SK-N-SH treated with all-trans-retinoic acid at 6 μM for 48 hours (cell line): ENCODE data around the gene SMYD2.

ENCODE experiments used
- ATAC-seq: fragments of 200-7000 bp; cut with Tn5 transposase; 3 replicates; pipeline ENCODE4 v1.9.1; 2020; ENCODE audit warnings: mild to moderate bottlenecking, moderate library complexity
- ARNTL ChIP-seq: fragments of 450-650 bp; formaldehyde crosslinking; IDR thresholded peaks from 2 replicates; pipeline ENCODE4 v1.5.0; 2020; ENCODE audit warnings: low read depth, mild to moderate bottlenecking, moderate library complexity, borderline replicate concordance
- CREB5 ChIP-seq: fragments of 250-450 bp; sonication (Bioruptor Pico); IDR thresholded peaks from 2 replicates; pipeline ENCODE4 v1.5.1; 2020; ENCODE audit warnings: low read depth, mild to moderate bottlenecking, moderate library complexity
- CSDC2 ChIP-seq: fragments of 250-450 bp; sonication (Bioruptor Pico); IDR thresholded peaks from 2 replicates; pipeline ENCODE4 v1.5.0; 2020; ENCODE audit warnings: mild to moderate bottlenecking, moderate library complexity
- ESRRG ChIP-seq: fragments of 250-450 bp; sonication (Bioruptor Pico); IDR thresholded peaks from 2 replicates; pipeline ENCODE4 v1.6.1; 2021; ENCODE audit warnings: mild to moderate bottlenecking
- GLIS3 ChIP-seq: fragments of 250-450 bp; sonication (Bioruptor Pico); IDR thresholded peaks from 2 replicates; pipeline ENCODE4 v1.5.0; 2020; ENCODE audit warnings: mild to moderate bottlenecking, moderate library complexity
- ISL1 ChIP-seq: fragments of 250-450 bp; sonication (Bioruptor Pico); IDR thresholded peaks from 2 replicates; pipeline ENCODE4 v2.1.2; 2022; ENCODE audit warnings: mild to moderate bottlenecking, moderate library complexity
- OSR1 ChIP-seq: fragments of 250-450 bp; sonication (Bioruptor Pico); IDR thresholded peaks from 2 replicates; pipeline ENCODE4 v1.8.0; 2022; ENCODE audit warnings: moderate library complexity, mild to moderate bottlenecking, inconsistent platforms
- RARB ChIP-seq: fragments of 250-450 bp; sonication (Bioruptor Pico); IDR thresholded peaks from 2 replicates; pipeline ENCODE4 v1.8.0; 2021; ENCODE audit warnings: mild to moderate bottlenecking, moderate library complexity
- SNAI2 ChIP-seq: fragments of 250-450 bp; sonication (Bioruptor Pico); IDR thresholded peaks from 2 replicates; pipeline ENCODE4 v1.5.0; 2020; ENCODE audit warnings: mild to moderate bottlenecking, moderate library complexity
- TCF4 ChIP-seq: fragments of 250-450 bp; sonication (Bioruptor Pico); IDR thresholded peaks from 2 replicates; pipeline ENCODE4 v1.8.0; 2021; ENCODE audit warnings: mild to moderate bottlenecking, moderate library complexity, borderline replicate concordance
- TOX ChIP-seq: fragments of 250-450 bp; sonication (Bioruptor Pico); IDR thresholded peaks from 2 replicates; pipeline ENCODE4 v1.8.0; 2021; ENCODE audit warnings: mild to moderate bottlenecking, moderate library complexity, borderline replicate concordance
- ZC3H10 ChIP-seq: fragments of 250-450 bp; sonication (Bioruptor Pico); IDR thresholded peaks from 2 replicates; pipeline ENCODE4 v1.5.1; 2021; ENCODE audit warnings: mild to moderate bottlenecking, moderate library complexity
- ZFP3 ChIP-seq: fragments of 250-450 bp; sonication (Bioruptor Pico); IDR thresholded peaks from 2 replicates; pipeline ENCODE4 v1.5.0; 2020; ENCODE audit warnings: mild to moderate bottlenecking, moderate library complexity
- ZFP30 ChIP-seq: fragments of 450-650 bp; formaldehyde crosslinking; IDR thresholded peaks from 2 replicates; pipeline ENCODE4 v1.5.0; 2022; ENCODE audit warnings: mild to moderate bottlenecking, moderate library complexity
- ZNF565 ChIP-seq: fragments of 450-650 bp; formaldehyde crosslinking; conservative IDR thresholded peaks from 2 replicates; pipeline ENCODE4 v1.5.0; 2020; ENCODE audit warnings: low read depth, mild to moderate bottlenecking, moderate library complexity
- ZNF70 ChIP-seq: fragments of 450-650 bp; formaldehyde crosslinking; IDR thresholded peaks from 2 replicates; pipeline ENCODE4 v1.5.0; 2020; ENCODE audit warnings: mild to moderate bottlenecking, moderate library complexity
- TF ChIP-seq, protein P1 (sequence below): fragments of 250-450 bp; sonication (Bioruptor Pico); IDR thresholded peaks from 2 replicates; pipeline ENCODE4 v1.5.1; 2021; ENCODE audit warnings: mild to moderate bottlenecking, moderate library complexity
- TF ChIP-seq, protein P2 (sequence below): fragments of 250-450 bp; sonication (Bioruptor Pico); IDR thresholded peaks from 2 replicates; pipeline ENCODE4 v1.5.0; 2020; ENCODE audit warnings: mild to moderate bottlenecking, moderate library complexity
- TF ChIP-seq, protein P3 (sequence below): fragments of 250-450 bp; sonication (Bioruptor Pico); IDR thresholded peaks from 2 replicates; pipeline ENCODE4 v1.8.0; 2021; ENCODE audit warnings: low read depth, mild to moderate bottlenecking, moderate library complexity, borderline replicate concordance

Gene SMYD2

DNA sequence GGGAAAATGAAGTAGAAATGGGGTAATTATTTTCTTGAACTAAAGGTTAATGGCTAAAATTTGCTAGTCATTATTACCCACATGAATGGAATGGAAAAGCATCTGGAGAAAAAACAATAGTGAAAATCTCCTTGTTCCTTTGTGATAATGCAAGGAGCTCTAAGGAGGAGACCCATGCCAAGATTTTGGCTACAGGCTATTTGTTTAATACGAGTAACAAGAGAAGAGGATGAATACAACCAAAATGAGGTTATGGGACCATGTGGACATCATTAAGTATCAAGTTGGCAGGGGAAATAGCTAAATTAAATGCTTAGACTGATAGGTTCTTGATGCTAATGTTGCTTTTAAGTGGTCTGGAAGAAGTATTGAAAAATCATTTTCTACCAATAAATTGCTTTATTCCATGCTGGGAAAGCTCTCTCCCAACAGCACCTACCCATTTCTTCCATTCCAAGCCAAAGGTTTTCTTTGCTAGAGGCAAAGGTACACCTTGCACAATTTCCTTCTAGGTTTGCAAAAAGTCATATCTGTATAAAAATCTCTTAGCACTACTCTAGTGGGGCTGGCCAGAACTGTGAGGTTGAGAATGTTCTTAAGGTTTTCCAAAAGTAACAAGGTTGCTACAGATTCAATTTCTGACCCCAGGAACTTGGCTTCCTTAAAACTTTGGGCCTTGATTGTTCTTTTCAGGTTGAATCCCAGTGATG lies 100.2 kb downstream of the SMYD2 start:
- TF ChIP-seq TOX (CRISPR knock-in tag) (no peak), ZC3H10 (CRISPR knock-in tag) (no peak), ESRRG (CRISPR knock-in tag) (no peak), RARB (no peak)
- TF ChIP-seq, protein P1, sequence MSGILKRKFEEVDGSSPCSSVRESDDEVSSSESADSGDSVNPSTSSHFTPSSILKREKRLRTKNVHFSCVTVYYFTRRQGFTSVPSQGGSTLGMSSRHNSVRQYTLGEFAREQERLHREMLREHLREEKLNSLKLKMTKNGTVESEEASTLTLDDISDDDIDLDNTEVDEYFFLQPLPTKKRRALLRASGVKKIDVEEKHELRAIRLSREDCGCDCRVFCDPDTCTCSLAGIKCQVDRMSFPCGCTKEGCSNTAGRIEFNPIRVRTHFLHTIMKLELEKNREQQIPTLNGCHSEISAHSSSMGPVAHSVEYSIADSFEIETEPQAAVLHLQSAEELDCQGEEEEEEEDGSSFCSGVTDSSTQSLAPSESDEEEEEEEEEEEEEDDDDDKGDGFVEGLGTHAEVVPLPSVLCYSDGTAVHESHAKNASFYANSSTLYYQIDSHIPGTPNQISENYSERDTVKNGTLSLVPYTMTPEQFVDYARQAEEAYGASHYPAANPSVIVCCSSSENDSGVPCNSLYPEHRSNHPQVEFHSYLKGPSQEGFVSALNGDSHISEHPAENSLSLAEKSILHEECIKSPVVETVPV (CRISPR knock-in tag) = no peak
- TF ChIP-seq, protein P2, sequence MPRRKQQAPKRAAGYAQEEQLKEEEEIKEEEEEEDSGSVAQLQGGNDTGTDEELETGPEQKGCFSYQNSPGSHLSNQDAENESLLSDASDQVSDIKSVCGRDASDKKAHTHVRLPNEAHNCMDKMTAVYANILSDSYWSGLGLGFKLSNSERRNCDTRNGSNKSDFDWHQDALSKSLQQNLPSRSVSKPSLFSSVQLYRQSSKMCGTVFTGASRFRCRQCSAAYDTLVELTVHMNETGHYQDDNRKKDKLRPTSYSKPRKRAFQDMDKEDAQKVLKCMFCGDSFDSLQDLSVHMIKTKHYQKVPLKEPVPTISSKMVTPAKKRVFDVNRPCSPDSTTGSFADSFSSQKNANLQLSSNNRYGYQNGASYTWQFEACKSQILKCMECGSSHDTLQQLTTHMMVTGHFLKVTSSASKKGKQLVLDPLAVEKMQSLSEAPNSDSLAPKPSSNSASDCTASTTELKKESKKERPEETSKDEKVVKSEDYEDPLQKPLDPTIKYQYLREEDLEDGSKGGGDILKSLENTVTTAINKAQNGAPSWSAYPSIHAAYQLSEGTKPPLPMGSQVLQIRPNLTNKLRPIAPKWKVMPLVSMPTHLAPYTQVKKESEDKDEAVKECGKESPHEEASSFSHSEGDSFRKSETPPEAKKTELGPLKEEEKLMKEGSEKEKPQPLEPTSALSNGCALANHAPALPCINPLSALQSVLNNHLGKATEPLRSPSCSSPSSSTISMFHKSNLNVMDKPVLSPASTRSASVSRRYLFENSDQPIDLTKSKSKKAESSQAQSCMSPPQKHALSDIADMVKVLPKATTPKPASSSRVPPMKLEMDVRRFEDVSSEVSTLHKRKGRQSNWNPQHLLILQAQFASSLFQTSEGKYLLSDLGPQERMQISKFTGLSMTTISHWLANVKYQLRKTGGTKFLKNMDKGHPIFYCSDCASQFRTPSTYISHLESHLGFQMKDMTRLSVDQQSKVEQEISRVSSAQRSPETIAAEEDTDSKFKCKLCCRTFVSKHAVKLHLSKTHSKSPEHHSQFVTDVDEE (CRISPR knock-in tag) = no peak
- TF ChIP-seq, all 23 proteins: peak for 0
- no peak for ATAC-seq

- ATAC-seq = no peak
- TF ChIP-seq ISL1 (CRISPR knock-in tag) = no peak
- TF ChIP-seq SNAI2 (CRISPR knock-in tag) = no peak
- TF ChIP-seq TCF4 (CRISPR knock-in tag) = no peak
- no peak for TF ChIP-seq CSDC2 (CRISPR knock-in tag)
Measured at GRCh38 chr1:214383381-214384372, 102.7 kb downstream of the SMYD2 start.

DNA sequence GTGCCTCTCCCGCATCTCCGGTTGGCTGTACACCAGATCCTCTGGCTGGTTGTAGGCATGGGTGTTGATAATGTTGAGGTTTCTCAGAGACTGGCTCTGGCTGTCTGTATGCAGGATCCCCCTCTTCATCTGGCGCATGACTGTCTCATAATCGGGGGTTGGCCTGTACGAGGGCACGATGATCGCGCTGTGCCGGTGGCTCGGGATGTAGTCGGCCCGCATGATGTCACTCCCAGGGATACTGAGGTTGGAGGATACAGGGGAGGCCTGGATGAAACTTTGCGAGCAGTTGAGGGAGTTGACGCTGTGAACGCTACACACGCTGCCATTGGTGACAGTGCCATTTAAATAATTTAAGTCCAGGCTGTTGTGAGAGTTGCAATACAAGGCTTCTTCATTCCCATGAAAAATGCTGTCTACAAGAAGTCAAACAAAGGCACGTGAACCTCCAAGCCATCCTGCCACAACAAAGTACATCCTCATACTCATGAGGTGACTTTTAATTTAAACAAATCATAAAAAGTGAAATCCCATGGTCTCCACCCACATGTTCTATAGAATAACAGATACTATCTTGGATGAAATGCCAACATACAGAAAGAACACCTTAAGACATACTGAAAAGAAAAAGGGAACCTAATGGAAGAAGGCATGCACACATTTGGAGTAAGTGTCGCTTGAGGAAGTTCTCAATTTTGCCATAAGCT lies 103.6 kb downstream of the SMYD2 start:
- no peak for TF ChIP-seq CREB5 (CRISPR knock-in tag)
- TF ChIP-seq ZNF565 (CRISPR knock-in tag) = no peak
- no peak for TF ChIP-seq ARNTL (CRISPR knock-in tag)
- no peak for TF ChIP-seq TCF4 (CRISPR knock-in tag)
- TF ChIP-seq GLIS3 (CRISPR knock-in tag) = no peak
- TF ChIP-seq, protein P3, sequence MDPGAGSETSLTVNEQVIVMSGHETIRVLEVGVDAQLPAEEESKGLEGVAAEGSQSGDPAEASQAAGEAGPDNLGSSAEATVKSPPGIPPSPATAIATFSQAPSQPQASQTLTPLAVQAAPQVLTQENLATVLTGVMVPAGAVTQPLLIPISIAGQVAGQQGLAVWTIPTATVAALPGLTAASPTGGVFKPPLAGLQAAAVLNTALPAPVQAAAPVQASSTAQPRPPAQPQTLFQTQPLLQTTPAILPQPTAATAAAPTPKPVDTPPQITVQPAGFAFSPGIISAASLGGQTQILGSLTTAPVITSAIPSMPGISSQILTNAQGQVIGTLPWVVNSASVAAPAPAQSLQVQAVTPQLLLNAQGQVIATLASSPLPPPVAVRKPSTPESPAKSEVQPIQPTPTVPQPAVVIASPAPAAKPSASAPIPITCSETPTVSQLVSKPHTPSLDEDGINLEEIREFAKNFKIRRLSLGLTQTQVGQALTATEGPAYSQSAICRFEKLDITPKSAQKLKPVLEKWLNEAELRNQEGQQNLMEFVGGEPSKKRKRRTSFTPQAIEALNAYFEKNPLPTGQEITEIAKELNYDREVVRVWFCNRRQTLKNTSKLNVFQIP (CRISPR knock-in tag) = no peak
- TF ChIP-seq ESRRG (CRISPR knock-in tag) = no peak
- TF ChIP-seq ZNF70 (CRISPR knock-in tag) = no peak
- no peak for TF ChIP-seq OSR1 (CRISPR knock-in tag)
- TF ChIP-seq ISL1 (CRISPR knock-in tag) = no peak
- ATAC-seq = no peak

DNA sequence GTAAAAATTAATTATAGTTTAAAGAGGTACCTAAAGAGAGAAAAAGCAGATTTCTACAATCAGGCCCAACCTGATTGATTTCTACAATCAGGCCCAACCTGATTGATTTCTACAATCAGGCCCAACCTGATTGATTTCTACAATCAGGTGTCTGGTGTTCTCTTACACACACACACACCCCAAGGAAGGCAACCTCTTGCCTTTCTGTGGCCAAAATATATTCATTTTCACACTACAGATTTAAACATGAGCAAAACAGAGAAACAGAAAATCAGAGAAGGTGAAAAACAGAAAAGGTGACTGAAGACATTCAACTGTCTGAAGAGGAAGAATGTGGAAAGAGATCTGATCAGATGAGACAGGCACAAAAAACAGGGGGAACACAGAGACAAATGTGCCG lies 104.5 kb downstream of the SMYD2 start:
- no peak for ATAC-seq
- TF ChIP-seq, protein P3 (CRISPR knock-in tag) = no peak
- TF ChIP-seq ARNTL (CRISPR knock-in tag) (no peak), ZNF70 (CRISPR knock-in tag) (no peak), ZNF565 (CRISPR knock-in tag) (no peak), OSR1 (CRISPR knock-in tag) (no peak), CREB5 (CRISPR knock-in tag) (no peak), TOX (CRISPR knock-in tag) (no peak), ZFP3 (no peak), ZFP30 (CRISPR knock-in tag) (no peak)
